WTC11 (cell line): Measurements from ENCODE around the gene PLA2G4A. TPM values are rescaled to one million over a fixed set of nuclear protein-coding genes. Genes with fewer than 3 reads are reported as not detected.

ENCODE experiments used
- ATAC-seq: fragments of 200-7000 bp; cut with Tn5 transposase; 2 replicates; pipeline ENCODE4 v1.10.0; 2021; ENCODE audit warnings: mild to moderate bottlenecking, moderate library complexity
- CTCF ChIA-PET: fragments of 300-600 bp; sonication (Branson Sonifier 250); formaldehyde crosslinking; loops from one replicate; lab custom pipeline; 2021; ENCODE audit warnings: antibody characterized with exemption; lab: Charles Lee
- POLR2A ChIA-PET: fragments of 350-600 bp; sonication (Branson Sonifier 250); formaldehyde crosslinking; loops from one replicate; lab custom pipeline; 2021; ENCODE audit warnings: antibody characterized with exemption; lab: Charles Lee
- DNase-seq: peaks from one replicate; pipeline ENCODE4 v3.0.0; 2021; ENCODE audit warnings: low spot score
- H3K27ac Mint-ChIP-seq: 2 replicates; pipeline ENCODE4 v1.8.0; 2021; ENCODE audit warnings: mixed read lengths
- H3K27me3 Mint-ChIP-seq: 2 replicates; pipeline ENCODE4 v1.8.0; 2021; ENCODE audit warnings: low read depth, mild to moderate bottlenecking, moderate library complexity, mixed read lengths
- H3K36me3 Mint-ChIP-seq: 2 replicates; pipeline ENCODE4 v1.8.0; 2021; ENCODE audit warnings: mixed read lengths
- H3K4me1 Mint-ChIP-seq: 2 replicates; pipeline ENCODE4 v1.8.0; 2022; ENCODE audit warnings: mixed read lengths
- H3K4me3 Mint-ChIP-seq: 2 replicates; pipeline ENCODE4 v1.8.0; 2021; ENCODE audit warnings: mild to moderate bottlenecking, moderate library complexity, mixed read lengths
- H3K9me3 Mint-ChIP-seq: 2 replicates; pipeline ENCODE4 v1.8.0; 2021; ENCODE audit warnings: mixed read lengths
- ATF1 ChIP-seq: sonication (generic); formaldehyde crosslinking; IDR thresholded peaks from 2 replicates; pipeline ENCODE4 v1.8.1; 2023; ENCODE audit warnings: mild to moderate bottlenecking, moderate library complexity, missing genetic modification reagents
- CREM ChIP-seq: sonication (generic); formaldehyde crosslinking; IDR thresholded peaks from 2 replicates; pipeline ENCODE4 v1.8.1; 2022; ENCODE audit warnings: mild to moderate bottlenecking, missing genetic modification reagents, moderate library complexity
- FOXJ3 ChIP-seq: sonication (generic); formaldehyde crosslinking; IDR thresholded peaks from 2 replicates; pipeline ENCODE4 v1.9.0; 2021; ENCODE audit warnings: missing genetic modification reagents, mild to moderate bottlenecking, borderline replicate concordance
- GABPB1 ChIP-seq: sonication (generic); formaldehyde crosslinking; IDR thresholded peaks from 2 replicates; pipeline ENCODE4 v1.8.1; 2023; ENCODE audit warnings: mild to moderate bottlenecking, missing genetic modification reagents
- JUN ChIP-seq: sonication (generic); formaldehyde crosslinking; IDR thresholded peaks from 2 replicates; pipeline ENCODE4 v1.8.0; 2023; ENCODE audit warnings: mild to moderate bottlenecking, missing genetic modification reagents
- SMAD4 ChIP-seq: sonication (generic); formaldehyde crosslinking; IDR thresholded peaks from 2 replicates; pipeline ENCODE4 v1.8.0; 2022; ENCODE audit warnings: mild to moderate bottlenecking, missing genetic modification reagents
- ZNF232 ChIP-seq: sonication (generic); formaldehyde crosslinking; IDR thresholded peaks from 2 replicates; pipeline ENCODE4 v1.8.0; 2022; ENCODE audit warnings: mild to moderate bottlenecking, missing genetic modification reagents
- ZNF263 ChIP-seq: sonication (generic); formaldehyde crosslinking; IDR thresholded peaks from 2 replicates; pipeline ENCODE4 v1.8.1; 2022; ENCODE audit warnings: low read depth, mild to moderate bottlenecking, moderate library complexity, missing genetic modification reagents
- ZNF416 ChIP-seq: fragments of 250-450 bp; sonication (Bioruptor Pico); IDR thresholded peaks from 2 replicates; pipeline ENCODE4 v1.9.0; 2021; ENCODE audit warnings: mild to moderate bottlenecking, inconsistent platforms
- ZNF423 ChIP-seq: fragments of 250-450 bp; sonication (Bioruptor Pico); IDR thresholded peaks from 2 replicates; pipeline ENCODE4 v2.1.2; 2022; ENCODE audit warnings: mild to moderate bottlenecking, moderate library complexity
- ZNF671 ChIP-seq: fragments of 250-450 bp; sonication (Bioruptor Pico); IDR thresholded peaks from 2 replicates; pipeline ENCODE4 v1.8.0; 2021; ENCODE audit warnings: mild to moderate bottlenecking
- total RNA-seq: library from RNA; stranded (reverse); gene quantifications from 3 replicates; pipeline ENCODE4 v1.2.3, GENCODE V29; 2021
- TF ChIP-seq, protein P1 (sequence below): sonication (generic); formaldehyde crosslinking; IDR thresholded peaks from 2 replicates; pipeline ENCODE4 v1.8.1; 2023; ENCODE audit warnings: mild to moderate bottlenecking, missing genetic modification reagents, borderline replicate concordance
- TF ChIP-seq, protein P2 (sequence below): sonication (generic); formaldehyde crosslinking; IDR thresholded peaks from 2 replicates; pipeline ENCODE4 v1.8.0; 2022; ENCODE audit warnings: mild to moderate bottlenecking, missing genetic modification reagents
- TF ChIP-seq, protein P3 (sequence below): fragments of 250-450 bp; sonication (Bioruptor Pico); IDR thresholded peaks from 2 replicates; pipeline ENCODE4 v1.8.0; 2021; ENCODE audit warnings: mild to moderate bottlenecking
- TF ChIP-seq, protein P4 (sequence below): fragments of 250-450 bp; sonication (Bioruptor Pico); IDR thresholded peaks from 2 replicates; pipeline ENCODE4 v1.9.0; 2021; ENCODE audit warnings: moderate library complexity, mild to moderate bottlenecking, inconsistent platforms, borderline replicate concordance
- TF ChIP-seq, protein P5 (sequence below): sonication (generic); formaldehyde crosslinking; IDR thresholded peaks from 2 replicates; pipeline ENCODE4 v1.8.1; 2022; ENCODE audit warnings: low read depth, missing genetic modification reagents, borderline replicate concordance
- TF ChIP-seq, protein P6 (sequence below): sonication (generic); formaldehyde crosslinking; IDR thresholded peaks from 2 replicates; pipeline ENCODE4 v1.8.0; 2022; ENCODE audit warnings: mild to moderate bottlenecking, missing genetic modification reagents
- TF ChIP-seq, protein P7 (sequence below): sonication (generic); formaldehyde crosslinking; IDR thresholded peaks from 2 replicates; pipeline ENCODE4 v1.8.1; 2023; ENCODE audit warnings: mild to moderate bottlenecking, moderate library complexity, missing genetic modification reagents

PLA2G4A gene
- total RNA-seq, 1 experiment from 2014 or later = 1.3 TPM

DNA sequence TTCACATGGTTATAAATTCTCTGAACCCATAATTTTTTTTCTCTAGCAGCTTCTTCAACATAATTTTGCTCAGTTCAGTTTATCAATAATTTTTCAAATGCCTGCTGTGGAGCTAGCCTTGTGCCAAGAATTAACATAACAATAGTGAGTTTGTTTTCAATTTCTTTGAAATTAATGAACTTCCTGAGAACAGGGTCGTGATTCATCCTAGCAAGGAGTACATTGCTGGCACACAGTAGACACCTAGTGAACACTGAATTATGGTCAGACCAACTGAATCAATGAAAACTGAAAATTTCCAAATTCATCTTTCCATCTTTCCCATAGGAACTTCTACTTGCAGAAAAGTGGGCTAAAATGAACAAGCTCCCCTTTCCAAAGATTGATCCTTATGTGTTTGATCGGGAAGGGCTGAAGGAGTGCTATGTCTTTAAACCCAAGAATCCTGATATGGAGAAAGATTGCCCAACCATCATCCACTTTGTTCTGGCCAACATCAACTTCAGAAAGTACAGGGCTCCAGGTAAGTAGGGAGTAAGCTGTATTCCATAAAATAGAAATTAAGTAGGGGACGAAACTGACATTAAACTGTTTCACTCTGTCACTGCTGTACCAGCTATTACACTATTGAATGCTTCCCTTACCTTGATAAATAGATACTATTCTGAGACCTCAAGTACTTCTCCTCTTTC, 148.7 kb downstream of the PLA2G4A start:
- ChIA-PET POLR2A (no interaction called here), CTCF (no interaction called here)
- peaks cover 7% of the 10 kb centered on the region; the same call in 1 of the 2 replicates for H3K4me1 Mint-ChIP-seq
- no peaks in the 10 kb centered on the region for H3K27me3 Mint-ChIP-seq
- DNase-seq (no peak), ATAC-seq (no peak)
- TF ChIP-seq, protein P1, sequence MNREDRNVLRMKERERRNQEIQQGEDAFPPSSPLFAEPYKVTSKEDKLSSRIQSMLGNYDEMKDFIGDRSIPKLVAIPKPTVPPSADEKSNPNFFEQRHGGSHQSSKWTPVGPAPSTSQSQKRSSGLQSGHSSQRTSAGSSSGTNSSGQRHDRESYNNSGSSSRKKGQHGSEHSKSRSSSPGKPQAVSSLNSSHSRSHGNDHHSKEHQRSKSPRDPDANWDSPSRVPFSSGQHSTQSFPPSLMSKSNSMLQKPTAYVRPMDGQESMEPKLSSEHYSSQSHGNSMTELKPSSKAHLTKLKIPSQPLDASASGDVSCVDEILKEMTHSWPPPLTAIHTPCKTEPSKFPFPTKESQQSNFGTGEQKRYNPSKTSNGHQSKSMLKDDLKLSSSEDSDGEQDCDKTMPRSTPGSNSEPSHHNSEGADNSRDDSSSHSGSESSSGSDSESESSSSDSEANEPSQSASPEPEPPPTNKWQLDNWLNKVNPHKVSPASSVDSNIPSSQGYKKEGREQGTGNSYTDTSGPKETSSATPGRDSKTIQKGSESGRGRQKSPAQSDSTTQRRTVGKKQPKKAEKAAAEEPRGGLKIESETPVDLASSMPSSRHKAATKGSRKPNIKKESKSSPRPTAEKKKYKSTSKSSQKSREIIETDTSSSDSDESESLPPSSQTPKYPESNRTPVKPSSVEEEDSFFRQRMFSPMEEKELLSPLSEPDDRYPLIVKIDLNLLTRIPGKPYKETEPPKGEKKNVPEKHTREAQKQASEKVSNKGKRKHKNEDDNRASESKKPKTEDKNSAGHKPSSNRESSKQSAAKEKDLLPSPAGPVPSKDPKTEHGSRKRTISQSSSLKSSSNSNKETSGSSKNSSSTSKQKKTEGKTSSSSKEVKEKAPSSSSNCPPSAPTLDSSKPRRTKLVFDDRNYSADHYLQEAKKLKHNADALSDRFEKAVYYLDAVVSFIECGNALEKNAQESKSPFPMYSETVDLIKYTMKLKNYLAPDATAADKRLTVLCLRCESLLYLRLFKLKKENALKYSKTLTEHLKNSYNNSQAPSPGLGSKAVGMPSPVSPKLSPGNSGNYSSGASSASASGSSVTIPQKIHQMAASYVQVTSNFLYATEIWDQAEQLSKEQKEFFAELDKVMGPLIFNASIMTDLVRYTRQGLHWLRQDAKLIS = no peak
- TF ChIP-seq, protein P2, sequence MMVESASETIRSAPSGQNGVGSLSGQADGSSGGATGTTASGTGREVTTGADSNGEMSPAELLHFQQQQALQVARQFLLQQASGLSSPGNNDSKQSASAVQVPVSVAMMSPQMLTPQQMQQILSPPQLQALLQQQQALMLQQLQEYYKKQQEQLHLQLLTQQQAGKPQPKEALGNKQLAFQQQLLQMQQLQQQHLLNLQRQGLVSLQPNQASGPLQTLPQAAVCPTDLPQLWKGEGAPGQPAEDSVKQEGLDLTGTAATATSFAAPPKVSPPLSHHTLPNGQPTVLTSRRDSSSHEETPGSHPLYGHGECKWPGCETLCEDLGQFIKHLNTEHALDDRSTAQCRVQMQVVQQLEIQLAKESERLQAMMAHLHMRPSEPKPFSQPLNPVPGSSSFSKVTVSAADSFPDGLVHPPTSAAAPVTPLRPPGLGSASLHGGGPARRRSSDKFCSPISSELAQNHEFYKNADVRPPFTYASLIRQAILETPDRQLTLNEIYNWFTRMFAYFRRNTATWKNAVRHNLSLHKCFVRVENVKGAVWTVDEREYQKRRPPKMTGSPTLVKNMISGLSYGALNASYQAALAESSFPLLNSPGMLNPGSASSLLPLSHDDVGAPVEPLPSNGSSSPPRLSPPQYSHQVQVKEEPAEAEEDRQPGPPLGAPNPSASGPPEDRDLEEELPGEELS = no peak
- TF ChIP-seq ZNF263 (CRISPR knock-in tag) (no peak), ZNF416 (CRISPR knock-in tag) (no peak), ATF1 (CRISPR knock-in tag) (no peak), ZNF671 (CRISPR knock-in tag) (no peak), GABPB1 (CRISPR knock-in tag) (no peak), CREM (no peak), FOXJ3 (CRISPR knock-in tag) (no peak)
- TF ChIP-seq, protein P3, sequence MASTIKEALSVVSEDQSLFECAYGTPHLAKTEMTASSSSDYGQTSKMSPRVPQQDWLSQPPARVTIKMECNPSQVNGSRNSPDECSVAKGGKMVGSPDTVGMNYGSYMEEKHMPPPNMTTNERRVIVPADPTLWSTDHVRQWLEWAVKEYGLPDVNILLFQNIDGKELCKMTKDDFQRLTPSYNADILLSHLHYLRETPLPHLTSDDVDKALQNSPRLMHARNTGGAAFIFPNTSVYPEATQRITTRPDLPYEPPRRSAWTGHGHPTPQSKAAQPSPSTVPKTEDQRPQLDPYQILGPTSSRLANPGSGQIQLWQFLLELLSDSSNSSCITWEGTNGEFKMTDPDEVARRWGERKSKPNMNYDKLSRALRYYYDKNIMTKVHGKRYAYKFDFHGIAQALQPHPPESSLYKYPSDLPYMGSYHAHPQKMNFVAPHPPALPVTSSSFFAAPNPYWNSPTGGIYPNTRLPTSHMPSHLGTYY = no peak
- TF ChIP-seq, protein P4, sequence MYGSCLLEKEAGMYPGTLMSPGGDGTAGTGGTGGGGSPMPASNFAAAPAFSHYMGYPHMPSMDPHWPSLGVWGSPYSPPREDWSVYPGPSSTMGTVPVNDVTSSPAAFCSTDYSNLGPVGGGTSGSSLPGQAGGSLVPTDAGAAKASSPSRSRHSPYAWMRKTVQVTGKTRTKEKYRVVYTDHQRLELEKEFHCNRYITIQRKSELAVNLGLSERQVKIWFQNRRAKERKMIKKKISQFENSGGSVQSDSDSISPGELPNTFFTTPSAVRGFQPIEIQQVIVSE (CRISPR knock-in tag) = no peak
- TF ChIP-seq, protein P5, sequence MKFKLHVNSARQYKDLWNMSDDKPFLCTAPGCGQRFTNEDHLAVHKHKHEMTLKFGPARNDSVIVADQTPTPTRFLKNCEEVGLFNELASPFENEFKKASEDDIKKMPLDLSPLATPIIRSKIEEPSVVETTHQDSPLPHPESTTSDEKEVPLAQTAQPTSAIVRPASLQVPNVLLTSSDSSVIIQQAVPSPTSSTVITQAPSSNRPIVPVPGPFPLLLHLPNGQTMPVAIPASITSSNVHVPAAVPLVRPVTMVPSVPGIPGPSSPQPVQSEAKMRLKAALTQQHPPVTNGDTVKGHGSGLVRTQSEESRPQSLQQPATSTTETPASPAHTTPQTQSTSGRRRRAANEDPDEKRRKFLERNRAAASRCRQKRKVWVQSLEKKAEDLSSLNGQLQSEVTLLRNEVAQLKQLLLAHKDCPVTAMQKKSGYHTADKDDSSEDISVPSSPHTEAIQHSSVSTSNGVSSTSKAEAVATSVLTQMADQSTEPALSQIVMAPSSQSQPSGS (CRISPR knock-in tag) = no peak
- no peak overlapping the region for H3K4me3 Mint-ChIP-seq
- H3K9me3 Mint-ChIP-seq = no peaks in the 10 kb centered on the region
- no peaks in the 10 kb centered on the region for H3K36me3 Mint-ChIP-seq
- H3K27ac Mint-ChIP-seq = no peak overlapping the region

DNA sequence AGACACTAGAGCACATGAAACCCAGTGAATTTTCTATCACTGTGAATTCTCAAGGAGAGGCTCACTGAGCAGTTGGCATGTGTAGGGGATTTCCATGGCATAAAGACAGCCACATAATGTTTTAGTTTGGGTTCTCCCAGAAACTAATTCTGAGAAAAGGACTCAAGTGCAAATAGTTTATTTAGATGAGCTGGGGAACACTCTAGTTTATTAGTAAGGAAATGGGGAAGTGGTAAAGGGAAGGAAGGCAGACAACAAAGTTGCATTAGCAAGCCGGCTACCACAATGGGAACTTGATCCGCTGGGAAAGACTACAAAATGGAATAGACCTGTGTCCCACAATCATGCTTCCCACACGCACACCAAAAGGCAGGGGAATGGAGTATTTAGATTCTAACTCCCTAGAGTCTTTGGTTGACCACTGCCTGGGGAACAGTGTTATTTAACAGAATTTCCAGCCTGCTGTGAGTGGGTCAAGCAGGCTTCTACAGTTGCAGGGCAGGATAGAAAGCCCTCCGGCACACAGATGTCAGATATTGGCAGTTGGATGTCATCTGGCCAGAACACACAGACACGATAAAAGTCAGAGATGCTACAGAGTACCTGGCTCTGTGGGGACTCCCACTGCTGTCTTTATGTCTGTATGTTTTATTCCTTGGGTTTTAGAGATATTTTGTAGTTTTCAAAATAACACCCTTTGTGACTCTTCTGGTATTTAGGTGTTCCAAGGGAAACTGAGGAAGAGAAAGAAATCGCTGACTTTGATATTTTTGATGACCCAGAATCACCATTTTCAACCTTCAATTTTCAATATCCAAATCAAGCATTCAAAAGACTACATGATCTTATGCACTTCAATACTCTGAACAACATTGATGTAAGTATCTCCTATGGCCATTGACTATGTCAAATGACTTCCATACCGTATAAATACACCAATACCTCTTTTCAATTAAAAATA, 150.1 kb downstream of the PLA2G4A start:
- Mint-ChIP-seq H3K4me1 (peaks cover 11% of the 10 kb centered on the region; the same call in 1 of the 2 replicates), H3K27ac (no peak overlapping the region), H3K27me3 (no peaks in the 10 kb centered on the region), H3K36me3 (no peaks in the 10 kb centered on the region), H3K4me3 (no peak overlapping the region), H3K9me3 (no peaks in the 10 kb centered on the region)
- ChIA-PET CTCF (interaction anchor here (0.7 kb wide), 1 partner anchor 61 kb away, joined by 3 read pairs; no protein-coding TSS in a partner anchor), POLR2A (no interaction called here)
- DNase-seq = no peak
- no peak for ATAC-seq
- no peak for TF ChIP-seq SMAD4
- TF ChIP-seq, protein P6, sequence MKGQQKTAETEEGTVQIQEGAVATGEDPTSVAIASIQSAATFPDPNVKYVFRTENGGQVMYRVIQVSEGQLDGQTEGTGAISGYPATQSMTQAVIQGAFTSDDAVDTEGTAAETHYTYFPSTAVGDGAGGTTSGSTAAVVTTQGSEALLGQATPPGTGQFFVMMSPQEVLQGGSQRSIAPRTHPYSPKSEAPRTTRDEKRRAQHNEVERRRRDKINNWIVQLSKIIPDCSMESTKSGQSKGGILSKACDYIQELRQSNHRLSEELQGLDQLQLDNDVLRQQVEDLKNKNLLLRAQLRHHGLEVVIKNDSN = no peak
- TF ChIP-seq, protein P4 (CRISPR knock-in tag) = no peak
- TF ChIP-seq ZNF423 (CRISPR knock-in tag) = no peak
- no peak for TF ChIP-seq ZNF232
- TF ChIP-seq JUN (CRISPR knock-in tag) = no peak
- TF ChIP-seq, protein P7, sequence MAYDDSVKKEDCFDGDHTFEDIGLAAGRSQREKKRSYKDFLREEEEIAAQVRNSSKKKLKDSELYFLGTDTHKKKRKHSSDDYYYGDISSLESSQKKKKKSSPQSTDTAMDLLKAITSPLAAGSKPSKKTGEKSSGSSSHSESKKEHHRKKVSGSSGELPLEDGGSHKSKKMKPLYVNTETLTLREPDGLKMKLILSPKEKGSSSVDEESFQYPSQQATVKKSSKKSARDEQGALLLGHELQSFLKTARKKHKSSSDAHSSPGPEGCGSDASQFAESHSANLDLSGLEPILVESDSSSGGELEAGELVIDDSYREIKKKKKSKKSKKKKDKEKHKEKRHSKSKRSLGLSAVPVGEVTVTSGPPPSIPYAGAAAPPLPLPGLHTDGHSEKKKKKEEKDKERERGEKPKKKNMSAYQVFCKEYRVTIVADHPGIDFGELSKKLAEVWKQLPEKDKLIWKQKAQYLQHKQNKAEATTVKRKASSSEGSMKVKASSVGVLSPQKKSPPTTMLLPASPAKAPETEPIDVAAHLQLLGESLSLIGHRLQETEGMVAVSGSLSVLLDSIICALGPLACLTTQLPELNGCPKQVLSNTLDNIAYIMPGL (CRISPR knock-in tag) = no peak
